Suppressor macrophage (primary cell): ENCODE data around the gene CACNA1A.
A peak's percentile ranks its signal among the peaks of the same experiment; 100 is the strongest.
"Not testable (repeated sequence)": the region's sequence is repeated elsewhere in the genome, so short reads cannot be mapped to it uniquely, and the experiment has no call there.

ENCODE experiments used
- DNase-seq, 4 experiments: peaks; one replicate each; pipeline ENCODE4 v3.0.0-alpha.2; 2020 to 2022

CACNA1A gene

GRCh38 chr19:13425875-13426274, 80.4 kb downstream of the CACNA1A start:
- DNase-seq: not testable (repeated sequence)

- no peak for DNase-seq
Observed at GRCh38 chr19:13425151-13425550, 81.1 kb downstream of the CACNA1A start.

GRCh38 chr19:13420780-13421179, 85.5 kb downstream of the CACNA1A start:
- DNase-seq: no peak

GRCh38 chr19:13417054-13417453, 89.2 kb downstream of the CACNA1A start:
- no peak for DNase-seq

- DNase-seq: no peak
Observed at GRCh38 chr19:13411899-13412298, 94.4 kb downstream of the CACNA1A start.

- no peak for DNase-seq
Observed at GRCh38 chr19:13410946-13411345, 95.3 kb downstream of the CACNA1A start.

- DNase-seq: no peak
Observed at GRCh38 chr19:13408889-13409518, 97.3 kb downstream of the CACNA1A start.

GRCh38 chr19:13404236-13404635, 102.0 kb downstream of the CACNA1A start:
- no peak for DNase-seq

GRCh38 chr19:13401388-13401787, 104.9 kb downstream of the CACNA1A start:
- DNase-seq: peak in 3 of 4 experiments; percentile 22 to 33 (median 28)

- DNase-seq: no peak
Observed at GRCh38 chr19:13400296-13400695, 106.0 kb downstream of the CACNA1A start.

GRCh38 chr19:13399746-13400145, 106.5 kb downstream of the CACNA1A start:
- DNase-seq: no peak

GRCh38 chr19:13398780-13399726, 107.2 kb downstream of the CACNA1A start:
- DNase-seq: peak in 3 of 4 experiments; percentile 3 to 43 (median 31)

GRCh38 chr19:13398182-13398581, 108.1 kb downstream of the CACNA1A start:
- no peak for DNase-seq

- peak; percentile 74 to 84 (median 79) for DNase-seq
Observed at GRCh38 chr19:13396250-13397080, 109.8 kb downstream of the CACNA1A start.

GRCh38 chr19:13382633-13382938, 123.7 kb downstream of the CACNA1A start:
- no peak for DNase-seq

- DNase-seq: no peak
Observed at GRCh38 chr19:13381827-13382632, 124.2 kb downstream of the CACNA1A start.

- DNase-seq: no peak
Observed at GRCh38 chr19:13376537-13376936, 129.7 kb downstream of the CACNA1A start.

GRCh38 chr19:13373599-13373998, 132.7 kb downstream of the CACNA1A start:
- DNase-seq: no peak

- no peak for DNase-seq
Observed at GRCh38 chr19:13370948-13371347, 135.3 kb downstream of the CACNA1A start.

GRCh38 chr19:13366529-13367143, 139.6 kb downstream of the CACNA1A start:
- DNase-seq: peak in 3 of 4 experiments; percentile 9 to 31 (median 14)

- DNase-seq: no peak
Observed at GRCh38 chr19:13363954-13364353, 142.3 kb downstream of the CACNA1A start.

- no peak for DNase-seq
Observed at GRCh38 chr19:13363245-13363644, 143.0 kb downstream of the CACNA1A start.
